Activated T-cell treated with anti-CD3 and anti-CD28 coated beads for 4 hours (primary cell): ENCODE results near the gene RAF1.

Experiments
- DNase-seq: peaks from one replicate; pipeline ENCODE4 v3.0.0-alpha.2; 2020

RAF1 gene

GRCh38 chr3:12588039-12589009, 75.6 kb downstream of the RAF1 start:
- DNase-seq = no peak

GRCh38 chr3:12586403-12586802, 77.5 kb downstream of the RAF1 start:
- DNase-seq = no peak

- no peak for DNase-seq
These were observed 77.9 kb downstream of the RAF1 start for GRCh38 chr3:12585970-12586369.

- no peak for DNase-seq
These were observed 78.7 kb downstream of the RAF1 start for GRCh38 chr3:12585181-12585580.

GRCh38 chr3:12584083-12584482, 79.8 kb downstream of the RAF1 start:
- no peak for DNase-seq

- DNase-seq = no peak
These were observed 80.6 kb downstream of the RAF1 start for GRCh38 chr3:12583280-12583679.

GRCh38 chr3:12582730-12583129, 81.2 kb downstream of the RAF1 start:
- DNase-seq = no peak

GRCh38 chr3:12579905-12580304, 84.0 kb downstream of the RAF1 start:
- no peak for DNase-seq

- no peak for DNase-seq
These were observed 84.5 kb downstream of the RAF1 start for GRCh38 chr3:12579456-12579855.

- no peak for DNase-seq
These were observed 85.2 kb downstream of the RAF1 start for GRCh38 chr3:12578742-12579141.

- no peak for DNase-seq
These were observed 86.5 kb downstream of the RAF1 start for GRCh38 chr3:12577379-12577778.

GRCh38 chr3:12574661-12575060, 89.3 kb downstream of the RAF1 start:
- DNase-seq = no peak

GRCh38 chr3:12574131-12574530, 89.8 kb downstream of the RAF1 start:
- no peak for DNase-seq

GRCh38 chr3:12571986-12572385, 91.9 kb downstream of the RAF1 start:
- DNase-seq = no peak

- no peak for DNase-seq
These were observed 94.1 kb downstream of the RAF1 start for GRCh38 chr3:12569836-12570235.

GRCh38 chr3:12568747-12569146, 95.2 kb downstream of the RAF1 start:
- DNase-seq = no peak

- DNase-seq = no peak
These were observed 96.9 kb downstream of the RAF1 start for GRCh38 chr3:12566976-12567375.

- no peak for DNase-seq
These were observed 101.5 kb downstream of the RAF1 start for GRCh38 chr3:12562451-12562850.

- DNase-seq = no peak
These were observed 102.5 kb downstream of the RAF1 start for GRCh38 chr3:12561397-12561796.

- no peak for DNase-seq
These were observed 103.3 kb downstream of the RAF1 start for GRCh38 chr3:12560505-12561190.

GRCh38 chr3:12559520-12559919, 104.4 kb downstream of the RAF1 start:
- no peak for DNase-seq

GRCh38 chr3:12558706-12559105, 105.2 kb downstream of the RAF1 start:
- DNase-seq = no peak

GRCh38 chr3:12557473-12558100, 106.3 kb downstream of the RAF1 start:
- no peak for DNase-seq
